Measurements from ENCODE around the gene NR2F1-AS1. TPM values are rescaled to one million over a fixed set of nuclear protein-coding genes. Genes with fewer than 3 reads are reported as not detected.

NR2F1-AS1 gene
- polyA plus RNA-seq, 3 donors = not detected

GRCh38 chr5:93601071-93601801, 20.2 kb upstream of the NR2F1-AS1 start:
- Mint-ChIP-seq H3K27me3 (ENCODE audit: low read depth in 3 of 3) (peaks cover 0 to 35% (median 31%) of the 10 kb centered on the region in 3 donors), H3K36me3 (peaks cover 6 to 14% of the 10 kb centered on the region in 2 donors), H3K27ac (no peak overlapping the region), H3K4me3 (peak overlapping the region in 1 of 2 donors; percentile 79), H3K9me3 (peaks cover 2 to 37% (median 27%) of the 10 kb centered on the region in 7 donors), H3K4me1 (peaks cover 12% of the 10 kb centered on the region)
- Histone ChIP-seq H3K27ac (ENCODE audit: low read depth in 1 of 2, low read length in 2 of 2) (no peak overlapping the region), H3K9ac (ENCODE audit: insufficient read depth, low read length, poor library complexity, severe bottlenecking) (no peak overlapping the region), H3K36me3 (replicated peaks in 1 of 2; ENCODE audit: control insufficient read depth in 1 of 2, insufficient read depth in 2 of 2, low read length in 2 of 2) (no peaks in the 10 kb centered on the region), H3K4me2 (replicated peaks; ENCODE audit: extremely low read depth, low read length, poor library complexity, severe bottlenecking) (no peak overlapping the region), H3K4me1 (ENCODE audit: control insufficient read depth in 1 of 2, insufficient read depth in 2 of 2, low read length in 2 of 2) (peaks cover 13 to 16% of the 10 kb centered on the region in 2 donors), H3K9me3 (replicated peaks in 1 of 2; ENCODE audit: control insufficient read depth in 1 of 2, insufficient read depth in 1 of 2, low read length in 2 of 2) (peaks cover 16 to 89% of the 10 kb centered on the region in 2 donors), H2AFZ (ENCODE audit: insufficient read depth, low read depth, low read length, poor library complexity, severe bottlenecking) (no peak overlapping the region), H4K20me1 (ENCODE audit: insufficient read depth, low read length) (no peaks in the 10 kb centered on the region), H3K4me3 (replicated peaks in 1 of 3; ENCODE audit: low read depth in 2 of 3, low read length in 3 of 3) (no peak overlapping the region), H3K79me2 (ENCODE audit: insufficient read depth, low read length) (no peaks in the 10 kb centered on the region), H3K27me3 (ENCODE audit: control insufficient read depth in 2 of 2, insufficient read depth in 2 of 2, low read length in 2 of 2) (peaks cover 94 to 99% of the 10 kb centered on the region in 2 donors)
- TF ChIP-seq, protein P1, sequence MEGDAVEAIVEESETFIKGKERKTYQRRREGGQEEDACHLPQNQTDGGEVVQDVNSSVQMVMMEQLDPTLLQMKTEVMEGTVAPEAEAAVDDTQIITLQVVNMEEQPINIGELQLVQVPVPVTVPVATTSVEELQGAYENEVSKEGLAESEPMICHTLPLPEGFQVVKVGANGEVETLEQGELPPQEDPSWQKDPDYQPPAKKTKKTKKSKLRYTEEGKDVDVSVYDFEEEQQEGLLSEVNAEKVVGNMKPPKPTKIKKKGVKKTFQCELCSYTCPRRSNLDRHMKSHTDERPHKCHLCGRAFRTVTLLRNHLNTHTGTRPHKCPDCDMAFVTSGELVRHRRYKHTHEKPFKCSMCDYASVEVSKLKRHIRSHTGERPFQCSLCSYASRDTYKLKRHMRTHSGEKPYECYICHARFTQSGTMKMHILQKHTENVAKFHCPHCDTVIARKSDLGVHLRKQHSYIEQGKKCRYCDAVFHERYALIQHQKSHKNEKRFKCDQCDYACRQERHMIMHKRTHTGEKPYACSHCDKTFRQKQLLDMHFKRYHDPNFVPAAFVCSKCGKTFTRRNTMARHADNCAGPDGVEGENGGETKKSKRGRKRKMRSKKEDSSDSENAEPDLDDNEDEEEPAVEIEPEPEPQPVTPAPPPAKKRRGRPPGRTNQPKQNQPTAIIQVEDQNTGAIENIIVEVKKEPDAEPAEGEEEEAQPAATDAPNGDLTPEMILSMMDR (IDR thresholded peaks at IDR 0.05) = no peak
- intact Hi-C loops (cut with micrococcal nuclease) = no loop called here
- WGBS (ENCODE audit: insufficient coverage) = no CpG with 5 or more reads among the region's 3 CpGs
- no peak for DNase-seq

DNA sequence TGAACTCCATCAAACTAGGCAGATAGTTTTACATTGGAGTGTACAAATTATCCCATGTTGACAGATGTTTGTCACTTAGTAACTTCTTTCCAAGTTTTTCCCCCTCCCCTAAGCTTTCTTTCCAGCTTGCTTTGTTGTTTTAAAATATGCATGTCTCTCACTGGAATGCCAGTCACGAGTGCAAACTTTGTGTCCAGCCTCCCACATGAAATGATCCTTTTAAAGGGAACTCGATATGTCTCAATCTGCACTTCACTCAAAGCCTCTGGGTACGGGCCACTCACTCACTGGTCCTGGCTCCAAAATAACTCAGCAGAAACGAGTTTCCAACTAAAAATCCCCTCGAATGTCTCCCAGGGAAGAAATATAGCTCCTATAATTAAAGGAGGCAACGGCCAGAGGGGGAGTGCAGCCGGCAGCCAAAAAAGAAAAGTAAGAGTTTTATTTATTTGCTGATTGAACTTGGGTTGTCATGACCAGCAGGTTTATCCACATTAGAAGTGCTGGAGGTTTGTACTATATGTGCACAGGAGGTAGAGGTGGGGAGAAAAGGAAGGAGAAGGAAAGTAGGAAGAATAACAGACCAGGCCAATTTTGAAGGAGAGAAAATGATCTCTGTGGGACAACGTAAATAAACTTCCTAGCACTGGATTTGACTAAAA, 19.5 kb upstream of the NR2F1-AS1 start:
- Histone ChIP-seq H3K9ac (ENCODE audit: insufficient read depth, low read length, poor library complexity, severe bottlenecking) (no peak overlapping the region), H3K4me1 (ENCODE audit: control insufficient read depth in 1 of 2, insufficient read depth in 2 of 2, low read length in 2 of 2) (peaks cover 13 to 16% of the 10 kb centered on the region in 2 donors), H2AFZ (ENCODE audit: insufficient read depth, low read depth, low read length, poor library complexity, severe bottlenecking) (no peak overlapping the region), H3K36me3 (replicated peaks in 1 of 2; ENCODE audit: control insufficient read depth in 1 of 2, insufficient read depth in 2 of 2, low read length in 2 of 2) (no peaks in the 10 kb centered on the region), H4K20me1 (ENCODE audit: insufficient read depth, low read length) (no peaks in the 10 kb centered on the region), H3K4me2 (replicated peaks; ENCODE audit: extremely low read depth, low read length, poor library complexity, severe bottlenecking) (no peak overlapping the region), H3K79me2 (ENCODE audit: insufficient read depth, low read length) (no peaks in the 10 kb centered on the region), H3K4me3 (replicated peaks in 1 of 3; ENCODE audit: low read depth in 2 of 3, low read length in 3 of 3) (no peak overlapping the region), H3K9me3 (replicated peaks in 1 of 2; ENCODE audit: control insufficient read depth in 1 of 2, insufficient read depth in 1 of 2, low read length in 2 of 2) (peaks cover 23 to 89% of the 10 kb centered on the region in 2 donors), H3K27ac (ENCODE audit: low read depth in 1 of 2, low read length in 2 of 2) (no peak overlapping the region), H3K27me3 (ENCODE audit: control insufficient read depth in 2 of 2, insufficient read depth in 2 of 2, low read length in 2 of 2) (peaks cover 94 to 99% of the 10 kb centered on the region in 2 donors)
- H3K4me1 Mint-ChIP-seq = peaks cover 18% of the 10 kb centered on the region
- H3K4me3 Mint-ChIP-seq = no peak overlapping the region
- TF ChIP-seq, protein P1 (IDR thresholded peaks at IDR 0.05) = no peak
- intact Hi-C loops (cut with micrococcal nuclease) = no loop called here
- H3K27ac Mint-ChIP-seq = no peak overlapping the region
- peaks cover 0 to 31% (median 28%) of the 10 kb centered on the region in 3 donors for H3K27me3 Mint-ChIP-seq (ENCODE audit: low read depth in 3 of 3)
- 8% methylated on average over 5 of the region's 8 CpGs for WGBS (ENCODE audit: insufficient coverage)
- no peak for DNase-seq
- H3K36me3 Mint-ChIP-seq = peaks cover 6 to 19% of the 10 kb centered on the region in 2 donors
- H3K9me3 Mint-ChIP-seq = peaks cover 2 to 43% (median 33%) of the 10 kb centered on the region in 7 donors
